Neural cell (in vitro differentiated cells): ENCODE data around the gene KEL. TPM values are rescaled to one million over a fixed set of nuclear protein-coding genes. Genes with fewer than 3 reads are reported as not detected.

Experiments used
- H2AFZ ChIP-seq: fragments of 200-600, 300-800 bp; sonication (generic), shearing (Covaris generic); 2 replicates; pipeline ENCODE4 v1.6.0; 2014; ENCODE audit warnings: low read depth, mild to moderate bottlenecking, antibody characterized with exemption, low read length, moderate library complexity
- H3F3A ChIP-seq: fragments of 200-600 bp; shearing (Covaris generic); 2 replicates; pipeline ENCODE4 v1.6.1; 2016; ENCODE audit warnings: mild to moderate bottlenecking, moderate library complexity, mixed read lengths, antibody characterized with exemption, low read length; ENCODE audit not compliant: insufficient read depth, poor library complexity, severe bottlenecking
- H3K27ac ChIP-seq: fragments of 200-600, 300-800 bp; sonication (generic), shearing (Covaris generic); 2 replicates; pipeline ENCODE4 v1.5.1; 2014; ENCODE audit warnings: mild to moderate bottlenecking, low read length, moderate library complexity
- H3K27me3 ChIP-seq: fragments of 300-800, 200-600 bp; sonication (generic), shearing (Covaris generic); 2 replicates; pipeline ENCODE4 v1.6.0; 2014; ENCODE audit warnings: mild to moderate bottlenecking, low read depth, low read length, moderate library complexity; ENCODE audit not compliant: insufficient read depth
- H3K36me3 ChIP-seq: fragments of 300-800, 200-600 bp; sonication (generic), shearing (Covaris generic); 2 replicates; pipeline ENCODE4 v1.5.1; 2014; ENCODE audit warnings: mild to moderate bottlenecking, antibody characterized with exemption, low read length, moderate library complexity; ENCODE audit not compliant: insufficient read depth
- H3K4me2 ChIP-seq: fragments of 300-800, 200-600 bp; sonication (generic), shearing (Covaris generic); 2 replicates; pipeline ENCODE4 v1.6.0; 2014; ENCODE audit warnings: mild to moderate bottlenecking, low read length
- H3K4me3 ChIP-seq: fragments of 300-800, 200-600 bp; sonication (generic), shearing (Covaris generic); 2 replicates; pipeline ENCODE4 v1.5.1; 2014; ENCODE audit warnings: mild to moderate bottlenecking, low read length, moderate library complexity
- H3K79me2 ChIP-seq: fragments of 200-600 bp; shearing (Covaris generic); replicated peaks from 2 replicates; pipeline ENCODE4 v1.6.0; 2014; ENCODE audit warnings: mild to moderate bottlenecking, low read length, moderate library complexity; ENCODE audit not compliant: insufficient read depth
- H3K9ac ChIP-seq: fragments of 300-800, 200-600 bp; sonication (generic), shearing (Covaris generic); 2 replicates; pipeline ENCODE4 v1.6.1; 2016; ENCODE audit warnings: mild to moderate bottlenecking, low read length, mixed read lengths
- H3K9me2 ChIP-seq: fragments of 200-600 bp; shearing (Covaris generic); 2 replicates; pipeline ENCODE4 v1.6.1; 2016; ENCODE audit warnings: mild to moderate bottlenecking, low read length, mixed read lengths; ENCODE audit not compliant: insufficient read depth
- H3K9me3 ChIP-seq: fragments of 200-600, 300-800 bp; sonication (generic), shearing (Covaris generic); 2 replicates; pipeline ENCODE4 v1.6.1; 2016; ENCODE audit warnings: mild to moderate bottlenecking, mixed run types, low read length, moderate library complexity, mixed read lengths
- H4K20me1 ChIP-seq: fragments of 200-600 bp; shearing (Covaris generic); 2 replicates; pipeline ENCODE4 v1.6.1; 2016; ENCODE audit warnings: mild to moderate bottlenecking, mixed run types; ENCODE audit not compliant: insufficient read depth
- CTCF ChIP-seq: fragments of 450-650 bp; IDR thresholded peaks from 2 replicates; pipeline ENCODE4 v1.5.1; 2014; ENCODE audit warnings: antibody characterized with exemption, mild to moderate bottlenecking, moderate library complexity; ENCODE audit not compliant: poor library complexity, severe bottlenecking
- EP300 ChIP-seq: fragments of 450-650 bp; conservative IDR thresholded peaks from 2 replicates; pipeline ENCODE4 v1.6.1; 2014; ENCODE audit warnings: antibody characterized with exemption, mild to moderate bottlenecking, moderate library complexity; ENCODE audit not compliant: poor library complexity, severe bottlenecking
- EZH2 ChIP-seq: fragments of 200-600, 300-800 bp; shearing (Covaris generic), sonication (generic); IDR thresholded peaks from 2 replicates; pipeline ENCODE4 v1.6.1; 2014; ENCODE audit warnings: antibody characterized with exemption, low read length, borderline replicate concordance, mild to moderate bottlenecking; ENCODE audit not compliant: insufficient read depth, poor library complexity, severe bottlenecking
- MXI1 ChIP-seq: fragments of 450-650 bp; conservative IDR thresholded peaks from 2 replicates; pipeline ENCODE4 v1.6.1; 2014; ENCODE audit warnings: antibody characterized with exemption, mild to moderate bottlenecking; ENCODE audit not compliant: poor library complexity, severe bottlenecking
- POLR2AphosphoS5 ChIP-seq: IDR thresholded peaks from 2 replicates; pipeline ENCODE4 v1.6.1; 2012
- RAD21 ChIP-seq: fragments of 450-650 bp; conservative IDR thresholded peaks from 2 replicates; pipeline ENCODE4 v1.6.1; 2014; ENCODE audit warnings: antibody characterized with exemption, mild to moderate bottlenecking, moderate library complexity
- REST ChIP-seq: IDR thresholded peaks from 2 replicates; pipeline ENCODE4 v1.6.1; 2012; ENCODE audit warnings: borderline replicate concordance
- SMC3 ChIP-seq: fragments of 450-650 bp; conservative IDR thresholded peaks from 2 replicates; pipeline ENCODE4 v1.6.1; 2014; ENCODE audit warnings: antibody characterized with exemption, mild to moderate bottlenecking, moderate library complexity; ENCODE audit not compliant: poor library complexity
- TAF1 ChIP-seq: IDR thresholded peaks from 2 replicates; pipeline ENCODE4 v1.6.1; 2012; ENCODE audit warnings: low read depth
- polyA plus RNA-seq: library from polyadenylated mRNA; depleted of rRNA; stranded (reverse); fragments of >200 nt; gene quantifications from 2 replicates; pipeline ENCODE4 v1.2.3, GENCODE V29; 2014

KEL gene
- polyA plus RNA-seq, 1 donor from 2014 or later: 2.2 TPM

GRCh38 chr7:142964502-142965246, 2.5 kb upstream of the KEL start:
- no peaks in the 10 kb centered on the region for H3F3A ChIP-seq
- peaks cover 6% of the 10 kb centered on the region for H3K27me3 ChIP-seq
- TF ChIP-seq REST (no peak), SMC3 (no peak), EZH2 (no peak), CTCF (no peak)
- no peak overlapping the region for H2AFZ ChIP-seq
- H3K79me2 ChIP-seq: no peaks in the 10 kb centered on the region
- H3K27ac ChIP-seq: no peak overlapping the region
- H3K9me2 ChIP-seq: no peaks in the 10 kb centered on the region
- no peaks in the 10 kb centered on the region for H3K36me3 ChIP-seq
- no peak overlapping the region for H3K4me2 ChIP-seq
- H3K9ac ChIP-seq: no peak overlapping the region
- no peak overlapping the region for H3K4me3 ChIP-seq
- H3K9me3 ChIP-seq: no peaks in the 10 kb centered on the region
- no peaks in the 10 kb centered on the region for H4K20me1 ChIP-seq

GRCh38 chr7:142963993-142964392, 1.8 kb upstream of the KEL start:
- Histone ChIP-seq H3K4me3 (no peak overlapping the region), H4K20me1 (no peaks in the 10 kb centered on the region), H3K27ac (no peak overlapping the region), H3K9me2 (no peaks in the 10 kb centered on the region), H3K9ac (no peak overlapping the region), H3K27me3 (peaks cover 6% of the 10 kb centered on the region), H3K36me3 (no peaks in the 10 kb centered on the region), H3K9me3 (no peaks in the 10 kb centered on the region), H3K79me2 (no peaks in the 10 kb centered on the region), H3F3A (no peaks in the 10 kb centered on the region), H2AFZ (no peak overlapping the region), H3K4me2 (no peak overlapping the region)
- TF ChIP-seq EZH2 (no peak), POLR2AphosphoS5 (no peak), TAF1 (no peak), EP300 (no peak), CTCF (no peak), MXI1 (no peak), RAD21 (no peak), SMC3 (no peak), REST (no peak)
